HepG2 (cell line): ENCODE measurements around the gene GGTA1. TPM values are rescaled to one million over a fixed set of nuclear protein-coding genes. Genes with fewer than 3 reads are reported as not detected.
A peak's percentile ranks its signal among the peaks of the same experiment; 100 is the strongest.

Experiments
- ATAC-seq: fragments of 200-7000 bp; cut with Tn5 transposase; 3 replicates; pipeline ENCODE4 v1.9.1; 2020; ENCODE audit warnings: mild to moderate bottlenecking, moderate library complexity
- BruUV-seq: library from RNA; stranded (reverse); fragments of 400-500 nt; replicated peaks from 2 replicates; lab custom pipeline; 2021; lab: Mats Ljungman, UMichigan
- CTCF ChIA-PET: fragments of 300-600 bp; formaldehyde crosslinking; extraction: SDS; loops from one replicate; lab custom pipeline; 2021; ENCODE audit warnings: low total read pairs, inconsistent platforms, low intra/inter-chr PET ratio; lab: Yijun Ruan, JAX
- POLR2A ChIA-PET: fragments of 350-600 bp; sonication (Branson Sonifier 250); formaldehyde crosslinking; loops from one replicate; lab custom pipeline; 2020; ENCODE audit warnings: antibody characterized with exemption, inconsistent platforms; lab: Yijun Ruan, JAX
- DNase-seq: peaks from one replicate; pipeline ENCODE4 v3.0.0-alpha.2; 2015; ENCODE audit warnings: low spot score
- FAIRE-seq: peaks from 3 replicates; lab custom pipeline; 2011; peaks lifted over from hg19 to GRCh38; lab: Jason Lieb, UNC
- H2AFZ ChIP-seq: one replicate; pipeline ENCODE4 v1.6.1; 2011; ENCODE audit warnings: low read length, inconsistent platforms
- H3K27ac ChIP-seq: fragments of 300-600 bp; 3 replicates; pipeline ENCODE4 v1.8.0; 2011; ENCODE audit warnings: mixed run types, mild to moderate bottlenecking, mixed read lengths, low read length, inconsistent platforms; ENCODE audit not compliant: insufficient read depth; ENCODE audit errors: extremely low read length
- H3K27me3 ChIP-seq, 2 experiments: fragments of 200-600 bp in 1 of 2; 2 replicates in 1 of 2; 3 replicates in 1 of 2; pipeline versions ENCODE4 v1.6.0 to v1.8.0; 2011; ENCODE audit warnings: low read length in 2 of 2, mild to moderate bottlenecking in 2 of 2, moderate library complexity in 2 of 2, inconsistent platforms in 1 of 2; ENCODE audit not compliant: insufficient read depth in 2 of 2, control insufficient read depth in 1 of 2
- H3K36me3 ChIP-seq, 2 experiments: fragments of 200-600 bp in 1 of 2; replicated peaks in 1 of 2; 2 replicates in 1 of 2; 3 replicates in 1 of 2; pipeline versions ENCODE4 v1.5.1 to v1.8.0; 2011; ENCODE audit warnings: low read length in 2 of 2, inconsistent platforms in 1 of 2; ENCODE audit not compliant: insufficient read depth in 2 of 2, control insufficient read depth in 1 of 2
- H3K4me1 ChIP-seq: 2 replicates; pipeline ENCODE4 v1.5.1; 2012; ENCODE audit warnings: low read length, inconsistent platforms; ENCODE audit not compliant: insufficient read depth
- H3K4me2 ChIP-seq: 2 replicates; pipeline ENCODE4 v1.6.0; 2011; ENCODE audit warnings: low read depth, low read length, inconsistent platforms
- H3K4me3 ChIP-seq, 3 experiments: fragments of 200-600 bp in 1 of 3; sonication (generic), shearing (Covaris generic) in 1 of 3; replicated peaks in 1 of 3; 2 replicates each; pipeline ENCODE4 v1.5.1; 2011 to 2016; ENCODE audit warnings: low read length in 3 of 3, inconsistent platforms in 2 of 3, low read depth in 2 of 3, mild to moderate bottlenecking in 2 of 3, control low read depth in 1 of 3, mixed read lengths in 1 of 3; ENCODE audit not compliant: insufficient read depth in 1 of 3
- H3K79me2 ChIP-seq: one replicate; pipeline ENCODE4 v1.6.1; 2011; ENCODE audit warnings: low read length, inconsistent platforms; ENCODE audit not compliant: insufficient read depth
- H3K9ac ChIP-seq: 2 replicates; pipeline ENCODE4 v1.6.0; 2011; ENCODE audit warnings: mild to moderate bottlenecking, low read depth, low read length, inconsistent platforms; ENCODE audit not compliant: insufficient read depth
- H3K9me3 ChIP-seq: 2 replicates; pipeline ENCODE4 v1.5.1; 2012; ENCODE audit warnings: mild to moderate bottlenecking, low read length
- H4K20me1 ChIP-seq: 2 replicates; pipeline ENCODE4 v1.6.0; 2011; ENCODE audit warnings: inconsistent platforms, mild to moderate bottlenecking, low read length, moderate library complexity; ENCODE audit not compliant: insufficient read depth
- STAG1 ChIP-seq: sonication (generic); formaldehyde crosslinking; IDR thresholded peaks from 2 replicates; pipeline ENCODE4 v1.4.0; 2020; ENCODE audit warnings: missing genetic modification reagents
- ZNF3 ChIP-seq: IDR thresholded peaks from 2 replicates; pipeline ENCODE4 v1.7.0; 2017; ENCODE audit warnings: inconsistent platforms
- ZNF709 ChIP-seq: sonication (generic); formaldehyde crosslinking; IDR thresholded peaks from 2 replicates; pipeline ENCODE4 v1.5.0; 2020; ENCODE audit warnings: mild to moderate bottlenecking, missing genetic modification reagents
- WGBS: methylation state at CpG from one replicate; pipeline ENCODE4 v1.1.6; 2017; ENCODE audit warnings: low lambda C conversion rate; 5-methylcytosine and 5-hydroxymethylcytosine counted together
- in situ Hi-C: cut with HindIII; loops from 2 replicates; pipeline ENCODE4 v1.10.0; 2017; ENCODE audit warnings: low pct_unique_long_range_greater_than_20kb; ENCODE audit not compliant: extremely low pct_ligation_motif_present
- intact Hi-C: fragments of 100-400 bp; cut with micrococcal nuclease; formaldehyde crosslinking; loops from one replicate; pipeline ENCODE4 v1.10.0; 2022; ENCODE audit not compliant: unreplicated experiment
- polyA plus RNA-seq, 8 experiments: library from polyadenylated mRNA; depleted of rRNA in 3 of 8; stranded (reverse) in 7 of 8; unstranded in 1 of 8; fragments of >200 nt; fragmentation: Illumina TruSeq in 4 of 8; extraction: Trizol in 4 of 8; gene quantifications; 2 replicates each; pipeline versions ENCODE4 v1.2.1 to v1.2.3, GENCODE V29; 2011 to 2016; ENCODE audit warnings: low read depth in 4 of 8, missing spikeins in 1 of 8, mixed read lengths in 1 of 8; ENCODE audit not compliant: insufficient read depth in 1 of 8
- total RNA-seq, 5 experiments: library from RNA; depleted of rRNA; stranded (reverse); fragments of >200 nt; fragmentation: Illumina TruSeq; extraction: Trizol; gene quantifications; 2 replicates each; pipeline ENCODE4 v1.2.3, GENCODE V29; 2016; ENCODE audit warnings: low read depth in 1 of 5
- TF ChIP-seq, protein P1 (sequence below): sonication (generic); formaldehyde crosslinking; IDR thresholded peaks from 2 replicates; pipeline ENCODE4 v1.5.0; 2020; ENCODE audit warnings: mild to moderate bottlenecking, missing genetic modification reagents, moderate library complexity

Gene GGTA1
- total and polyA plus RNA-seq, 2 of the 13 experiments (the other 11 are each of a cell fraction or from before 2014, with no cell fraction given) = not detected

DNA sequence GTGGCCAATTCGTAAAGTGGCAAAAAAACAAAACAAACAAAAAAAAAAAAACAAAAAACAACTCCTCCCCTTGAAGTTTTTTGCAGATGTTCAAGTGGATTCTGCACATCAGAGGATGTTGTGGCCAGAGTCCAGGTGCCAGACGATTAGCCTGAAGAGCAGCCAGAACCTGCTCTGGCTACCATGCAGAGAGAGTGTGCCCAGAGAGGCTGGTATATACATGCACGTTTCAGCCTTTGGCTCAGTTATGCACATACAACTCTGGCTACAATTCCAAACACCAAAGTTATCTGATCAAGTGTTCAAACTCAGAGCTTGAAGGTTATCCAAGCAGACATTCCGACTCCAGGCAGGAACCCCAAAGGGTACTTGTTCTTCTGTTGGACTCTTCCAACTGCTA, 34.7 kb downstream of the GGTA1 start (continued):
- no peak for TF ChIP-seq ZNF3 (CRISPR knock-in tag)

DNA sequence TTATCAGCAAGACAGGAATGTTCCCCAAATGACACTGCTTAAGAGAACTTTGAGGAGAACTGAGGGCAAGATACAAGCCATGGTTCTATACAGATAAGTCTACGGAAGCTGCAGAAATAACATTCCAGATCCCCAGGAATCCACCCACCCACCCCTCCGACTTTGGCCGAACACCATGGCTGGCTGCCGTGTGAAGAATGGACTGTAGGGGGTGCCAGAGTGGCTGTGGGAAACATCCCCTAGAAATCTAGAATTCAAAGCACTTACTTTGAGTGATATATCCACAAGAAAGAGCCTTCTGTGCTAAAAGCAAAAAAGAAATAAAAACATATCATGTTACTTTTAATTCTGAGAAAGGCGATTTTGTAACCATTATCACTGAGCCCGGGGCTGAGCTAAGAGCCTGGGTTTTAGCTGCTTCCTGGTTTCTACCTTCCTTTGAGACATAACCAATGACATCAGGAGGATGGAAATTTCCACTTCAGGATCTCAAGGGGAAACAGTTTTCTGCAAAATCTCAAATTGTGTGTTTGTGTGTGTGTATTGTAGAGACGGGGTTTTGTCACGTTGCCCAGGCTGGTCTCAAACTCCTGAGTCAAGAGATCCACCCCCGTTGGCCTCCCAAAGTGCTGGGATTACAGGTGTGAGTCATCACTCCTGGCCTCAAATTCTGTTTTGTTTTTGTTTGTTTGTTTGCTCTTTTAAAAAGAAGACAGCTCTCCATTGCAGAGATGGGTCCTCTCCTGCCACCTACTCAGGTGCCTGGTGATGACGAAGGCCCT, 36.4 kb downstream of the GGTA1 start:
- Histone ChIP-seq H3K27ac (no peak overlapping the region), H3K9ac (no peak overlapping the region), H3K27me3 (peaks cover 2 to 30% of the 10 kb centered on the region in 2 experiments), H2AFZ (no peak overlapping the region), H3K9me3 (no peaks in the 10 kb centered on the region), H3K4me2 (no peak overlapping the region), H4K20me1 (no peaks in the 10 kb centered on the region), H3K4me3 (no peak overlapping the region), H3K79me2 (no peaks in the 10 kb centered on the region), H3K36me3 (no peaks in the 10 kb centered on the region), H3K4me1 (no peaks in the 10 kb centered on the region)
- ChIA-PET POLR2A (no interaction called here), CTCF (no interaction called here)
- in situ Hi-C loops (no loop called here), intact Hi-C loops (no loop called here)
- 14% methylated on average over 10 of the region's 10 CpGs for WGBS
- FAIRE-seq = no peak
- TF ChIP-seq, protein P1, sequence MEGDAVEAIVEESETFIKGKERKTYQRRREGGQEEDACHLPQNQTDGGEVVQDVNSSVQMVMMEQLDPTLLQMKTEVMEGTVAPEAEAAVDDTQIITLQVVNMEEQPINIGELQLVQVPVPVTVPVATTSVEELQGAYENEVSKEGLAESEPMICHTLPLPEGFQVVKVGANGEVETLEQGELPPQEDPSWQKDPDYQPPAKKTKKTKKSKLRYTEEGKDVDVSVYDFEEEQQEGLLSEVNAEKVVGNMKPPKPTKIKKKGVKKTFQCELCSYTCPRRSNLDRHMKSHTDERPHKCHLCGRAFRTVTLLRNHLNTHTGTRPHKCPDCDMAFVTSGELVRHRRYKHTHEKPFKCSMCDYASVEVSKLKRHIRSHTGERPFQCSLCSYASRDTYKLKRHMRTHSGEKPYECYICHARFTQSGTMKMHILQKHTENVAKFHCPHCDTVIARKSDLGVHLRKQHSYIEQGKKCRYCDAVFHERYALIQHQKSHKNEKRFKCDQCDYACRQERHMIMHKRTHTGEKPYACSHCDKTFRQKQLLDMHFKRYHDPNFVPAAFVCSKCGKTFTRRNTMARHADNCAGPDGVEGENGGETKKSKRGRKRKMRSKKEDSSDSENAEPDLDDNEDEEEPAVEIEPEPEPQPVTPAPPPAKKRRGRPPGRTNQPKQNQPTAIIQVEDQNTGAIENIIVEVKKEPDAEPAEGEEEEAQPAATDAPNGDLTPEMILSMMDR (CRISPR knock-in tag) = peak; percentile 54
- TF ChIP-seq ZNF709 (no peak), STAG1 (CRISPR knock-in tag) (peak; percentile 18)
- DNase-seq = peak; percentile 4
- no TSS peak for BruUV-seq
- ATAC-seq = peak; percentile 68
